Panc1 (cell line): ENCODE measurements around the gene SLC7A4.

Source experiments
- CTCF ChIP-seq: fragments of 450-650 bp; IDR thresholded peaks from 2 replicates; pipeline ENCODE4 v1.5.1; 2017; ENCODE audit warnings: mild to moderate bottlenecking
- REST ChIP-seq, 2 experiments: IDR thresholded peaks; 2 replicates each; pipeline ENCODE4 v1.6.1; 2011 to 2012; ENCODE audit warnings: low read depth in 2 of 2, control low read depth in 1 of 2, low read length in 1 of 2, mild to moderate bottlenecking in 1 of 2, moderate library complexity in 1 of 2; ENCODE audit not compliant: insufficient read depth in 1 of 2
- TCF7L2 ChIP-seq: IDR thresholded peaks from 2 replicates; pipeline ENCODE4 v1.6.1; 2011; ENCODE audit warnings: mild to moderate bottlenecking, low read depth, low read length, inconsistent platforms

DNA sequence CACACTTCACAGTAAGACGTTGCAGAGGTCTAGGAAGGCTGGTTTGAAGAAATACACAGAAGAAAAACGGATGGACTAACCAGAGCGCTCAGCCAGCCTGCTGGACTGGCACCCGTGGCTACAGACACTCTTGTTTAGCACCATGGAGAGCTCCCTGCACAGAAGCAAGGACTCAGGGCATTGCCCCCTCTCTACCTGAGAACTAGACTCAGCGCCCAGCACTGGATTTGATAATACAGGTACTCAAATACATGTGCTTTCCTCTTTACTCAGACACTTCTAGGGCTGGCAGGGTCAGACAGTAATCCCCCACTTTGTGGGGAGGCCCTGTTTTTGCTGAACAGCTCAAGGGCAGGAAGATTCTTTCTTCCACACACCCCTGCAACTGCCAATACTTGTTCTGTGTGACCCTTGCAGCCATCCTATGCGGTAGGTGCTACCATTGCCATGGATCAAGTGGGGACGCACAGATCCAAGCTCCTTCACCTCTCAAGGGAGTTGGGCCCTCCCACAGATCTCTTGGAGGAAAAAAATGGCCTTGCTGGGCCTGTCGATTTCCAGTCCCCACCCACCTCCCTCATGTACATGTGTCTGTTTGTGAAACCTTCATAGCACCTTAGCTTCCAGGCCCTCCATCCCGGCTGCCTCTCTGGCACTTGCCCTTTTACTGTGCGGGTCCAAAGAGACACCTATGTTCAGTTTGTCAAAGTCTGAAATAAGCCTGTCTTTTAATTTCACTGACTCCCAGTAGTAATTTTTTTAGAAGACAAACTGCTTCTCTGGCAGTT, 22.5 kb downstream of the SLC7A4 start:
- TF ChIP-seq REST (IDR thresholded peaks at IDR 0.05; ENCODE audit: insufficient read depth in 1 of 2, low read depth in 2 of 2, low read length in 1 of 2) (peak; percentile 89 to 90), CTCF (no peak), TCF7L2 (no peak)
